ENCODE data around the gene SMYD3. TPM values are rescaled to one million over a fixed set of nuclear protein-coding genes. Genes with fewer than 3 reads are reported as not detected.

The SMYD3 gene
- total and polyA plus RNA-seq, 9 of the 15 experiments (the other 6 are each of a cell fraction or from before 2014, with no cell fraction given): 128 to 440 (median 197) TPM

DNA sequence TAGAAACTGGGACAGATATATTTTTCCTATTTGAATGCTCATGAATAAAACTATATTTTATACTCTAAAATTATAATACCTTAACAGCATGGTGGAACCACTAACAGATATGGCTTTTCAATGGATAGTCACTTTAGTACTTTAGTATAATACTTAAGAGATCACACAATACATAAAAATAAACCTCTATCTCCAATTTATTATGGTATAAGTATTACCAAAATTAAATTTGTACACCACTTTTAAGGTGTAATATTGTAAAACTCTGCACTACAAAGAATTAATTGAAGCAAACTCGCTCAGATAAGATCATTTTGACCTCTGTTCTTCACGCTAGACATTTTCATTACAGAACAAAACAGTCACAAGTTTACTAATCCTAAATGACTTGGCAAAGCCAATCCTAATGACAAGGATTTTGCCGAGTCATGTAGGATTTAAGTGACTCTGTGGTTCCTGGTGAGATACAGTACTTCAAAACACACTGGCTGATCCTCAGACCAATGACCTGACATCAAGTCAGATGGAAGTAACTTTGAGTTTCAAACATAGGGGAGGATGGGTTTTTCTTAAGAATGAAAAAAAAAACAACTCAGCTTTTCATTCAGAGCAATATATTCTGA is 200.6 kb downstream of the SMYD3 start (continued):
- TF ChIP-seq THAP12 (CRISPR knock-in tag; IDR thresholded peaks at IDR 0.05): no peak
- TF ChIP-seq ZNF12 (CRISPR knock-in tag; IDR thresholded peaks at IDR 0.05): no peak
- no peak for TF ChIP-seq U2AF1 (optimal IDR thresholded peaks at IDR 0.05; ENCODE audit: low read depth, low read length)
- no peak for TF ChIP-seq SIX5 (IDR thresholded peaks at IDR 0.05; ENCODE audit: borderline replicate concordance in 1 of 2, insufficient read depth in 1 of 2, low read depth in 1 of 2, low read length in 2 of 2)
- TF ChIP-seq MTA3 (IDR thresholded peaks at IDR 0.05; ENCODE audit: borderline replicate concordance): peak; percentile 40; the same call in 1 of the 2 replicates
- TF ChIP-seq, protein P1, sequence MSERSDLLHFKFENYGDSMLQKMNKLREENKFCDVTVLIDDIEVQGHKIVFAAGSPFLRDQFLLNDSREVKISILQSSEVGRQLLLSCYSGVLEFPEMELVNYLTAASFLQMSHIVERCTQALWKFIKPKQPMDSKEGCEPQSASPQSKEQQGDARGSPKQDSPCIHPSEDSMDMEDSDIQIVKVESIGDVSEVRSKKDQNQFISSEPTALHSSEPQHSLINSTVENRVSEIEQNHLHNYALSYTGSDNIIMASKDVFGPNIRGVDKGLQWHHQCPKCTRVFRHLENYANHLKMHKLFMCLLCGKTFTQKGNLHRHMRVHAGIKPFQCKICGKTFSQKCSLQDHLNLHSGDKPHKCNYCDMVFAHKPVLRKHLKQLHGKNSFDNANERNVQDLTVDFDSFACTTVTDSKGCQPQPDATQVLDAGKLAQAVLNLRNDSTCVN (CRISPR knock-in tag; IDR thresholded peaks at IDR 0.05): no peak
- no peak for TF ChIP-seq JUNB (CRISPR knock-in tag; conservative IDR thresholded peaks at IDR 0.05)
- TF ChIP-seq, protein P2, sequence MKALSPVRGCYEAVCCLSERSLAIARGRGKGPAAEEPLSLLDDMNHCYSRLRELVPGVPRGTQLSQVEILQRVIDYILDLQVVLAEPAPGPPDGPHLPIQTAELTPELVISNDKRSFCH (CRISPR knock-in tag; IDR thresholded peaks at IDR 0.05): no peak
- TF ChIP-seq, protein P2 (tag; IDR thresholded peaks at IDR 0.05): no peak
- no peak for TF ChIP-seq HLTF (IDR thresholded peaks at IDR 0.05)
- peak in 1 of 2 experiments; percentile 74; a peak in 2 of 4 replicates for TF ChIP-seq HDAC1 (IDR thresholded peaks at IDR 0.05)
- TF ChIP-seq MXI1 (IDR thresholded peaks at IDR 0.05; ENCODE audit: low read depth, low read length): no peak
- TF ChIP-seq ARID2 (IDR thresholded peaks at IDR 0.05): no peak
- peak; percentile 100 for TF ChIP-seq ZNF316 (IDR thresholded peaks at IDR 0.05)
- no peak; the same call in 1 of the 2 replicates for TF ChIP-seq ZNF41 (CRISPR knock-in tag; conservative IDR thresholded peaks at IDR 0.05)
- peak; percentile 54 for TF ChIP-seq POLR2H (tag; IDR thresholded peaks at IDR 0.05; ENCODE audit: low read depth)
- TF ChIP-seq RFX1 (IDR thresholded peaks at IDR 0.05): no peak
- no peak for TF ChIP-seq TFE3 (CRISPR knock-in tag; IDR thresholded peaks at IDR 0.05)
- no peak for TF ChIP-seq NFXL1 (CRISPR knock-in tag; IDR thresholded peaks at IDR 0.05)
- no peak for TF ChIP-seq ZBTB1 (CRISPR knock-in tag; IDR thresholded peaks at IDR 0.05; ENCODE audit: borderline replicate concordance, low read depth)
- TF ChIP-seq ZNF274 (IDR thresholded peaks at IDR 0.05; ENCODE audit: borderline replicate concordance, low read depth, low read length): no peak
- no peak for TF ChIP-seq YBX1 (IDR thresholded peaks at IDR 0.05)
- no peak; the same call in 1 of the 2 replicates for TF ChIP-seq NFRKB (IDR thresholded peaks at IDR 0.05; ENCODE audit: low read depth)
- TF ChIP-seq ZNF445 (CRISPR knock-in tag; IDR thresholded peaks at IDR 0.05; ENCODE audit: low read depth): no peak

Measured in K562 (cell line).